Astrocyte (in vitro differentiated cells and primary cell): ENCODE measurements around the gene PKD1L1. TPM values are rescaled to one million over a fixed set of nuclear protein-coding genes. Genes with fewer than 3 reads are reported as not detected.

Experiments used
- DNase-seq: peaks from one replicate; pipeline ENCODE4 v3.0.0-alpha.2; 2010; ENCODE audit warnings: low read depth
- FAIRE-seq: peaks from 2 replicates; lab custom pipeline; 2011; peaks lifted over from hg19 to GRCh38; lab: Jason Lieb, UNC
- H2AFZ ChIP-seq: 2 replicates; pipeline ENCODE4 v1.6.0; 2012; ENCODE audit warnings: low read depth, low read length, inconsistent platforms
- H3K27ac ChIP-seq: 2 replicates; pipeline ENCODE4 v1.5.1; 2011; ENCODE audit warnings: low read depth, low read length, inconsistent platforms
- H3K27me3 ChIP-seq: 2 replicates; pipeline ENCODE4 v1.6.0; 2011; ENCODE audit warnings: low read length, inconsistent platforms; ENCODE audit not compliant: insufficient read depth
- H3K36me3 ChIP-seq: 2 replicates; pipeline ENCODE4 v1.5.1; 2011; ENCODE audit warnings: low read length, inconsistent platforms; ENCODE audit not compliant: insufficient read depth
- H3K4me1 ChIP-seq: 2 replicates; pipeline ENCODE4 v1.5.1; 2011; ENCODE audit warnings: low read length, inconsistent platforms; ENCODE audit not compliant: insufficient read depth
- H3K4me2 ChIP-seq: 2 replicates; pipeline ENCODE4 v1.6.0; 2012; ENCODE audit warnings: low read length, inconsistent platforms
- H3K4me3 ChIP-seq: 2 replicates; pipeline ENCODE4 v1.5.1; 2011; ENCODE audit warnings: low read depth, mild to moderate bottlenecking, low read length, inconsistent platforms; ENCODE audit not compliant: insufficient read depth
- H3K79me2 ChIP-seq: 2 replicates; pipeline ENCODE4 v1.6.0; 2012; ENCODE audit warnings: mild to moderate bottlenecking, low read length, inconsistent platforms; ENCODE audit not compliant: insufficient read depth
- H3K9ac ChIP-seq: 2 replicates; pipeline ENCODE4 v1.6.0; 2012; ENCODE audit warnings: mild to moderate bottlenecking, low read length, inconsistent platforms
- H3K9me3 ChIP-seq: 2 replicates; pipeline ENCODE4 v1.5.1; 2012; ENCODE audit warnings: low read depth, mild to moderate bottlenecking, low read length, inconsistent platforms; ENCODE audit not compliant: insufficient read depth
- H4K20me1 ChIP-seq: 2 replicates; pipeline ENCODE4 v1.6.0; 2012; ENCODE audit warnings: low read length, inconsistent platforms; ENCODE audit not compliant: insufficient read depth
- H3K27ac Mint-ChIP-seq: one replicate; pipeline ENCODE4 v1.8.0; 2021; ENCODE audit warnings: mild to moderate bottlenecking, mixed read lengths; ENCODE audit not compliant: unreplicated experiment
- H3K27me3 Mint-ChIP-seq: one replicate; pipeline ENCODE4 v1.8.0; 2021; ENCODE audit warnings: low read depth, mixed read lengths; ENCODE audit not compliant: unreplicated experiment
- H3K36me3 Mint-ChIP-seq: one replicate; pipeline ENCODE4 v1.8.0; 2021; ENCODE audit warnings: low read depth, mixed read lengths; ENCODE audit not compliant: unreplicated experiment
- H3K4me1 Mint-ChIP-seq: one replicate; pipeline ENCODE4 v1.8.0; 2021; ENCODE audit warnings: low read depth, mixed read lengths; ENCODE audit not compliant: unreplicated experiment
- H3K4me3 Mint-ChIP-seq: one replicate; pipeline ENCODE4 v1.8.0; 2021; ENCODE audit warnings: mild to moderate bottlenecking, moderate library complexity, mixed read lengths; ENCODE audit not compliant: unreplicated experiment
- H3K9me3 Mint-ChIP-seq: one replicate; pipeline ENCODE4 v1.8.0; 2021; ENCODE audit warnings: mild to moderate bottlenecking, mixed read lengths; ENCODE audit not compliant: unreplicated experiment
- EZH2 ChIP-seq: IDR thresholded peaks from 2 replicates; pipeline ENCODE4 v1.6.1; 2012; ENCODE audit warnings: mild to moderate bottlenecking, low read length, inconsistent platforms; ENCODE audit not compliant: insufficient read depth
- total RNA-seq: library from RNA; stranded (reverse); gene quantifications from 2 replicates; pipeline ENCODE4 v1.2.1, GENCODE V29; 2021
- TF ChIP-seq, protein P1 (sequence below): IDR thresholded peaks from 2 replicates; pipeline ENCODE4 v1.5.1; 2011; ENCODE audit warnings: low read depth, mild to moderate bottlenecking, inconsistent platforms, low read length, moderate library complexity; ENCODE audit not compliant: insufficient read depth

Gene PKD1L1
- total RNA-seq, 1 donor from 2014 or later = 0.39 TPM

DNA sequence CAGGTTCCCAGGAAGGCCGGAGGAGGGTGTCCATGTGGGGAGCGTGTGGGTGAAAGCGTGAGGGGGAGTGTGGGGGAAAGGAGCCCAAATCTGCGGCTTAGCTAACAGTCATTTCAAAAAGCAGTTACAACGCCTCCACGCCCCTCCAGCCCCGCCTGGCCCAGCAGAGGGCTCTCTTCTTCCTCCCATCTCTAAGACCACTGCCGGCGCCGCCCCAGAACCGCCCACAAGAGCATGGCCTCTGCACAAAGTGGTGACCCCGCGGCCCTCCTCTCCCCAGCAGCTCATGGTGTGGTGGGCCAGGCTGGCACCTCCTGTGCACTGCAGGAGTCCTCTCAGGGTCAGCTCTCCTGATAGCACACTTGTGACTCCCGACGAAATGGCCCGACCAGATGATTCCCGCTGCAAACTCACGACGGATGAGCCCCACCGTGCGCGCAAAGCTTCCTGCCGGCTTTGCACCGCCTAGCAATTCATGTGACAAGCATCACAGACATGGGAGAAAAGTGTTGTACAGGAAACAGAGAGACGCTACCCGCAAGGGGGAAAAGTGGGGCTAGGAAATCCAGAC, 43.6 kb upstream of the PKD1L1 start:
- Mint-ChIP-seq H3K36me3 (peaks cover 1% of the 10 kb centered on the region), H3K27ac (peak overlapping the region; percentile 84), H3K27me3 (no peaks in the 10 kb centered on the region), H3K4me3 (peak overlapping the region; percentile 78), H3K9me3 (peaks cover 2% of the 10 kb centered on the region), H3K4me1 (peaks cover 8% of the 10 kb centered on the region)
- TF ChIP-seq, protein P1, sequence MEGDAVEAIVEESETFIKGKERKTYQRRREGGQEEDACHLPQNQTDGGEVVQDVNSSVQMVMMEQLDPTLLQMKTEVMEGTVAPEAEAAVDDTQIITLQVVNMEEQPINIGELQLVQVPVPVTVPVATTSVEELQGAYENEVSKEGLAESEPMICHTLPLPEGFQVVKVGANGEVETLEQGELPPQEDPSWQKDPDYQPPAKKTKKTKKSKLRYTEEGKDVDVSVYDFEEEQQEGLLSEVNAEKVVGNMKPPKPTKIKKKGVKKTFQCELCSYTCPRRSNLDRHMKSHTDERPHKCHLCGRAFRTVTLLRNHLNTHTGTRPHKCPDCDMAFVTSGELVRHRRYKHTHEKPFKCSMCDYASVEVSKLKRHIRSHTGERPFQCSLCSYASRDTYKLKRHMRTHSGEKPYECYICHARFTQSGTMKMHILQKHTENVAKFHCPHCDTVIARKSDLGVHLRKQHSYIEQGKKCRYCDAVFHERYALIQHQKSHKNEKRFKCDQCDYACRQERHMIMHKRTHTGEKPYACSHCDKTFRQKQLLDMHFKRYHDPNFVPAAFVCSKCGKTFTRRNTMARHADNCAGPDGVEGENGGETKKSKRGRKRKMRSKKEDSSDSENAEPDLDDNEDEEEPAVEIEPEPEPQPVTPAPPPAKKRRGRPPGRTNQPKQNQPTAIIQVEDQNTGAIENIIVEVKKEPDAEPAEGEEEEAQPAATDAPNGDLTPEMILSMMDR = peak; percentile 47
- no peak for TF ChIP-seq EZH2
- DNase-seq (peak; percentile 52), FAIRE-seq (no peak)
- Histone ChIP-seq H4K20me1 (no peaks in the 10 kb centered on the region), H3K4me2 (peak overlapping the region; percentile 97), H3K9ac (peak overlapping the region; percentile 62), H3K4me3 (peak overlapping the region; percentile 73), H3K9me3 (no peaks in the 10 kb centered on the region), H2AFZ (peak overlapping the region; percentile 96), H3K27ac (no peak overlapping the region), H3K79me2 (no peaks in the 10 kb centered on the region), H3K36me3 (no peaks in the 10 kb centered on the region), H3K27me3 (no peaks in the 10 kb centered on the region), H3K4me1 (peaks cover 7% of the 10 kb centered on the region)

DNA sequence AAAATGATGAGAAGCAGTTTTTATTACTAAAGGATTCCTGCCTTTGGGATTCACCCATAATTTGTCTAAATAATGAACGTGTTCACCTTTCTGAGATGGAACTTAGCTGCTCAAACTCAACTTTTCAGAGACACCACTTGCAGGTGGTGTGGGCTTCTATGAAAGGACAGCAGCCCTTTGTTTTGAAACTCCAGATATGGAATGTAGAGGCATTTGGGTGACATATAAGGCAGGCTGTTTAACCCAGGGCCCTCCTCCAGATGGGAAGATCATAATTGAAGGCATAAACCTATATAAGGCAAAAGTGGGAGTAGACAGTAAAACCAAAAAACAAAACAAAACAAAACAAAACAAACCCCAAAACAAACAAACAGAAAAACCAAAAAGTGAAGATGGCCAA, 43.0 kb upstream of the PKD1L1 start:
- no peak overlapping the region for H3K27ac Mint-ChIP-seq
- peak overlapping the region; percentile 62 for H3K9ac ChIP-seq

More for the DNA sequence above, 43.0 kb upstream of the PKD1L1 start:
- Histone ChIP-seq H3K27ac (no peak overlapping the region), H3K36me3 (no peaks in the 10 kb centered on the region), H3K79me2 (no peaks in the 10 kb centered on the region), H2AFZ (peak overlapping the region; percentile 96), H3K4me2 (peak overlapping the region; percentile 97), H3K27me3 (no peaks in the 10 kb centered on the region), H3K4me3 (peak overlapping the region; percentile 73), H4K20me1 (no peaks in the 10 kb centered on the region), H3K9me3 (no peaks in the 10 kb centered on the region), H3K4me1 (peaks cover 7% of the 10 kb centered on the region)
- peaks cover 8% of the 10 kb centered on the region for H3K4me1 Mint-ChIP-seq
- FAIRE-seq (no peak), DNase-seq (no peak)
- TF ChIP-seq EZH2 = no peak
- TF ChIP-seq, protein P1 = no peak
- H3K9me3 Mint-ChIP-seq = peaks cover 2% of the 10 kb centered on the region
- H3K27me3 Mint-ChIP-seq = no peaks in the 10 kb centered on the region
- peaks cover 1% of the 10 kb centered on the region for H3K36me3 Mint-ChIP-seq
- peak overlapping the region; percentile 34 for H3K4me3 Mint-ChIP-seq
